ENCODE data around the gene MXD4. TPM values are rescaled to one million over a fixed set of nuclear protein-coding genes. Genes with fewer than 3 reads are reported as not detected.

MXD4 gene
- total RNA-seq, 1 experiment from 2014 or later: 20.4 TPM

DNA sequence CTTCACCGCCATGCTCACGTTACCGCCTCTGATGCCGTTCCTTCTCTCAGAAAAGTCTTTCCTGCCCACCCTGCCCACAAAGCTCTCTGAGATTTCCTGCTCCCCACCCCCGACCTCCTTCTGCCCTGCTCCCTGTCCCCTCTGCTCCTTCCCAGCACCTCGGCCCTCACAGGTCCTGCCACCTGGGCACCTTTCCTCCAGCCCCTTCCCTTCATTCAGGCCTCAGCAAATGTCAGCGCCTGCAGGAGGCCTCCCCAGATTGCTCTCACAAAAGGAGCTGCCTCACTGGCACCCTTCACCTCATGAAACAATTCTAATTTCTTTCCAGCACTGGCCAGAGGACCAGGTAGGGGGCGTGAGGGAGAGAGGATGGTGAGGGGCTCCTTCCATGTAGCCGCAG, 33.6 kb upstream of the MXD4 start (continued):
- TF ChIP-seq, protein P1, sequence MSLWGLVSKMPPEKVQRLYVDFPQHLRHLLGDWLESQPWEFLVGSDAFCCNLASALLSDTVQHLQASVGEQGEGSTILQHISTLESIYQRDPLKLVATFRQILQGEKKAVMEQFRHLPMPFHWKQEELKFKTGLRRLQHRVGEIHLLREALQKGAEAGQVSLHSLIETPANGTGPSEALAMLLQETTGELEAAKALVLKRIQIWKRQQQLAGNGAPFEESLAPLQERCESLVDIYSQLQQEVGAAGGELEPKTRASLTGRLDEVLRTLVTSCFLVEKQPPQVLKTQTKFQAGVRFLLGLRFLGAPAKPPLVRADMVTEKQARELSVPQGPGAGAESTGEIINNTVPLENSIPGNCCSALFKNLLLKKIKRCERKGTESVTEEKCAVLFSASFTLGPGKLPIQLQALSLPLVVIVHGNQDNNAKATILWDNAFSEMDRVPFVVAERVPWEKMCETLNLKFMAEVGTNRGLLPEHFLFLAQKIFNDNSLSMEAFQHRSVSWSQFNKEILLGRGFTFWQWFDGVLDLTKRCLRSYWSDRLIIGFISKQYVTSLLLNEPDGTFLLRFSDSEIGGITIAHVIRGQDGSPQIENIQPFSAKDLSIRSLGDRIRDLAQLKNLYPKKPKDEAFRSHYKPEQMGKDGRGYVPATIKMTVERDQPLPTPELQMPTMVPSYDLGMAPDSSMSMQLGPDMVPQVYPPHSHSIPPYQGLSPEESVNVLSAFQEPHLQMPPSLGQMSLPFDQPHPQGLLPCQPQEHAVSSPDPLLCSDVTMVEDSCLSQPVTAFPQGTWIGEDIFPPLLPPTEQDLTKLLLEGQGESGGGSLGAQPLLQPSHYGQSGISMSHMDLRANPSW (CRISPR knock-in tag; conservative IDR thresholded peaks at IDR 0.05; ENCODE audit: low read depth): no peak
- TF ChIP-seq ATF1 (CRISPR knock-in tag; IDR thresholded peaks at IDR 0.05) (no peak), GABPB1 (CRISPR knock-in tag; IDR thresholded peaks at IDR 0.05) (no peak), NR1H2 (CRISPR knock-in tag; IDR thresholded peaks at IDR 0.05) (no peak)

DNA sequence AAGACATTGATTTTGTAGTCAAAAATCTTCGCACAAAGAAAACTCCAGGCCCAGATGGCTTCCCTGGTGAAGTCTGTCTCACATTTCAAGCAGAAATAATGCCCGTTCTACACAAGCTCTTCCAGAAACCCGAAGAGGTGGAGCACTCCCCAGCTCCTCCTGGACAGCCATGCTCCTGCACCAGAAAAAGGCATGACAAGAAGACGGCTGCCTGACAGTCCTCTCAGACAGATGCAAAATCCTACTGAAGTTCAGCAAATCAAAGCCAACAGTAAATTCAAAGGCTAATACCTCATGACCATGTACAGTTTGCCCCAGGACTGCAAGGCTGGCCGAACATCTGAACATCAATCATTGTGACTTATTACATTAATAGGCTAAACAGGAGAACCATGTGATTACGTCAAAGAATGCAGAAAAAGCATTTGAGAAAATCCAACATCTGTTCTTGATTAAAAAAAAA, 30.8 kb upstream of the MXD4 start:
- TF ChIP-seq MXD4 (CRISPR knock-in tag; IDR thresholded peaks at IDR 0.05; ENCODE audit: borderline replicate concordance): no peak
- TF ChIP-seq, protein P2, sequence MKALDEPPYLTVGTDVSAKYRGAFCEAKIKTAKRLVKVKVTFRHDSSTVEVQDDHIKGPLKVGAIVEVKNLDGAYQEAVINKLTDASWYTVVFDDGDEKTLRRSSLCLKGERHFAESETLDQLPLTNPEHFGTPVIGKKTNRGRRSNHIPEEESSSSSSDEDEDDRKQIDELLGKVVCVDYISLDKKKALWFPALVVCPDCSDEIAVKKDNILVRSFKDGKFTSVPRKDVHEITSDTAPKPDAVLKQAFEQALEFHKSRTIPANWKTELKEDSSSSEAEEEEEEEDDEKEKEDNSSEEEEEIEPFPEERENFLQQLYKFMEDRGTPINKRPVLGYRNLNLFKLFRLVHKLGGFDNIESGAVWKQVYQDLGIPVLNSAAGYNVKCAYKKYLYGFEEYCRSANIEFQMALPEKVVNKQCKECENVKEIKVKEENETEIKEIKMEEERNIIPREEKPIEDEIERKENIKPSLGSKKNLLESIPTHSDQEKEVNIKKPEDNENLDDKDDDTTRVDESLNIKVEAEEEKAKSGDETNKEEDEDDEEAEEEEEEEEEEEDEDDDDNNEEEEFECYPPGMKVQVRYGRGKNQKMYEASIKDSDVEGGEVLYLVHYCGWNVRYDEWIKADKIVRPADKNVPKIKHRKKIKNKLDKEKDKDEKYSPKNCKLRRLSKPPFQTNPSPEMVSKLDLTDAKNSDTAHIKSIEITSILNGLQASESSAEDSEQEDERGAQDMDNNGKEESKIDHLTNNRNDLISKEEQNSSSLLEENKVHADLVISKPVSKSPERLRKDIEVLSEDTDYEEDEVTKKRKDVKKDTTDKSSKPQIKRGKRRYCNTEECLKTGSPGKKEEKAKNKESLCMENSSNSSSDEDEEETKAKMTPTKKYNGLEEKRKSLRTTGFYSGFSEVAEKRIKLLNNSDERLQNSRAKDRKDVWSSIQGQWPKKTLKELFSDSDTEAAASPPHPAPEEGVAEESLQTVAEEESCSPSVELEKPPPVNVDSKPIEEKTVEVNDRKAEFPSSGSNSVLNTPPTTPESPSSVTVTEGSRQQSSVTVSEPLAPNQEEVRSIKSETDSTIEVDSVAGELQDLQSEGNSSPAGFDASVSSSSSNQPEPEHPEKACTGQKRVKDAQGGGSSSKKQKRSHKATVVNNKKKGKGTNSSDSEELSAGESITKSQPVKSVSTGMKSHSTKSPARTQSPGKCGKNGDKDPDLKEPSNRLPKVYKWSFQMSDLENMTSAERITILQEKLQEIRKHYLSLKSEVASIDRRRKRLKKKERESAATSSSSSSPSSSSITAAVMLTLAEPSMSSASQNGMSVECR (CRISPR knock-in tag; IDR thresholded peaks at IDR 0.05; ENCODE audit: borderline replicate concordance): no peak
- TF ChIP-seq ZNF317 (CRISPR knock-in tag; IDR thresholded peaks at IDR 0.05; ENCODE audit: borderline replicate concordance, low read depth): no peak
- TF ChIP-seq OVOL2 (CRISPR knock-in tag; IDR thresholded peaks at IDR 0.05; ENCODE audit: borderline replicate concordance): no peak
- TF ChIP-seq, protein P3, sequence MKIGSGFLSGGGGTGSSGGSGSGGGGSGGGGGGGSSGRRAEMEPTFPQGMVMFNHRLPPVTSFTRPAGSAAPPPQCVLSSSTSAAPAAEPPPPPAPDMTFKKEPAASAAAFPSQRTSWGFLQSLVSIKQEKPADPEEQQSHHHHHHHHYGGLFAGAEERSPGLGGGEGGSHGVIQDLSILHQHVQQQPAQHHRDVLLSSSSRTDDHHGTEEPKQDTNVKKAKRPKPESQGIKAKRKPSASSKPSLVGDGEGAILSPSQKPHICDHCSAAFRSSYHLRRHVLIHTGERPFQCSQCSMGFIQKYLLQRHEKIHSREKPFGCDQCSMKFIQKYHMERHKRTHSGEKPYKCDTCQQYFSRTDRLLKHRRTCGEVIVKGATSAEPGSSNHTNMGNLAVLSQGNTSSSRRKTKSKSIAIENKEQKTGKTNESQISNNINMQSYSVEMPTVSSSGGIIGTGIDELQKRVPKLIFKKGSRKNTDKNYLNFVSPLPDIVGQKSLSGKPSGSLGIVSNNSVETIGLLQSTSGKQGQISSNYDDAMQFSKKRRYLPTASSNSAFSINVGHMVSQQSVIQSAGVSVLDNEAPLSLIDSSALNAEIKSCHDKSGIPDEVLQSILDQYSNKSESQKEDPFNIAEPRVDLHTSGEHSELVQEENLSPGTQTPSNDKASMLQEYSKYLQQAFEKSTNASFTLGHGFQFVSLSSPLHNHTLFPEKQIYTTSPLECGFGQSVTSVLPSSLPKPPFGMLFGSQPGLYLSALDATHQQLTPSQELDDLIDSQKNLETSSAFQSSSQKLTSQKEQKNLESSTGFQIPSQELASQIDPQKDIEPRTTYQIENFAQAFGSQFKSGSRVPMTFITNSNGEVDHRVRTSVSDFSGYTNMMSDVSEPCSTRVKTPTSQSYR (CRISPR knock-in tag; IDR thresholded peaks at IDR 0.05): no peak
- no peak for TF ChIP-seq GTF2I (CRISPR knock-in tag; conservative IDR thresholded peaks at IDR 0.05)
- TF ChIP-seq, protein P4, sequence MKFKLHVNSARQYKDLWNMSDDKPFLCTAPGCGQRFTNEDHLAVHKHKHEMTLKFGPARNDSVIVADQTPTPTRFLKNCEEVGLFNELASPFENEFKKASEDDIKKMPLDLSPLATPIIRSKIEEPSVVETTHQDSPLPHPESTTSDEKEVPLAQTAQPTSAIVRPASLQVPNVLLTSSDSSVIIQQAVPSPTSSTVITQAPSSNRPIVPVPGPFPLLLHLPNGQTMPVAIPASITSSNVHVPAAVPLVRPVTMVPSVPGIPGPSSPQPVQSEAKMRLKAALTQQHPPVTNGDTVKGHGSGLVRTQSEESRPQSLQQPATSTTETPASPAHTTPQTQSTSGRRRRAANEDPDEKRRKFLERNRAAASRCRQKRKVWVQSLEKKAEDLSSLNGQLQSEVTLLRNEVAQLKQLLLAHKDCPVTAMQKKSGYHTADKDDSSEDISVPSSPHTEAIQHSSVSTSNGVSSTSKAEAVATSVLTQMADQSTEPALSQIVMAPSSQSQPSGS (CRISPR knock-in tag; IDR thresholded peaks at IDR 0.05; ENCODE audit: borderline replicate concordance, low read depth): no peak
- TF ChIP-seq ETV6 (CRISPR knock-in tag; IDR thresholded peaks at IDR 0.05): no peak
- H3K9me3 Mint-ChIP-seq: peaks cover 8% of the 10 kb centered on the region
- POLR2A ChIA-PET: no interaction called here
- no peak for DNase-seq (ENCODE audit: low spot score)
- CTCF ChIA-PET: interaction anchor here (1.0 kb wide), 1 partner anchor 147 kb away, joined by 3 read pairs; no protein-coding TSS in a partner anchor
- no peaks in the 10 kb centered on the region for H3K27me3 Mint-ChIP-seq (ENCODE audit: low read depth)
- peaks cover 2% of the 10 kb centered on the region; the same call in 1 of the 2 replicates for H3K36me3 Mint-ChIP-seq
- ATAC-seq: no peak
- H3K27ac Mint-ChIP-seq: no peak overlapping the region
- peaks cover 8% of the 10 kb centered on the region for H3K4me1 Mint-ChIP-seq
- no peak overlapping the region for H3K4me3 Mint-ChIP-seq

Measured in WTC11 (cell line).